ENCODE results near the gene GDPGP1.
A peak's percentile ranks its signal among the peaks of the same experiment; 100 is the strongest.
"Not testable (repeated sequence)": the region's sequence is repeated elsewhere in the genome, so short reads cannot be mapped to it uniquely, and the experiment has no call there.

Gene GDPGP1

GRCh38 chr15:90234096-90234988 lies at the start of gene GDPGP1:
TSS of gene GDPGP1 (plus strand) at chr15:90234209. CDS start at chr15:90240909, 6,700 bp downstream.
- DNase-seq, result no peak

- peak; percentile 68 for DNase-seq
Measured at GRCh38 chr15:90184786-90185704, 49.0 kb upstream of the GDPGP1 start.

GRCh38 chr15:90187257-90187868 lies 46.6 kb upstream of the GDPGP1 start:
- no peak for DNase-seq

GRCh38 chr15:90188065-90188464 lies 45.9 kb upstream of the GDPGP1 start:
- DNase-seq, result not testable (repeated sequence)

GRCh38 chr15:90188914-90189748 lies 44.9 kb upstream of the GDPGP1 start:
- DNase-seq, result no peak

- no peak for DNase-seq
Measured at GRCh38 chr15:90189781-90190467, 44.1 kb upstream of the GDPGP1 start.

GRCh38 chr15:90190606-90191343 lies 43.2 kb upstream of the GDPGP1 start:
- DNase-seq, result no peak

- no peak for DNase-seq
Measured at GRCh38 chr15:90191344-90191687, 42.7 kb upstream of the GDPGP1 start.

- DNase-seq, result peak; percentile 33
Measured at GRCh38 chr15:90191794-90192509, 42.1 kb upstream of the GDPGP1 start.

- DNase-seq, result no peak
Measured at GRCh38 chr15:90192961-90193786, 40.8 kb upstream of the GDPGP1 start.

- no peak for DNase-seq
Measured at GRCh38 chr15:90194655-90195054, 39.4 kb upstream of the GDPGP1 start.

- DNase-seq, result no peak
Measured at GRCh38 chr15:90200534-90201129, 33.4 kb upstream of the GDPGP1 start.

- peak; percentile 73 for DNase-seq
Measured at GRCh38 chr15:90201130-90201943, 32.7 kb upstream of the GDPGP1 start, which contains the start of gene SEMA4B. TSS of gene SEMA4B (plus strand) at chr15:90201330. CDS start at chr15:90201579, 249 bp downstream.

GRCh38 chr15:90201944-90202375 lies 32.0 kb upstream of the GDPGP1 start:
- no peak for DNase-seq

GRCh38 chr15:90202929-90203328 lies 31.1 kb upstream of the GDPGP1 start:
- DNase-seq, result no peak

GRCh38 chr15:90203473-90203872 lies 30.5 kb upstream of the GDPGP1 start:
- no peak for DNase-seq

GRCh38 chr15:90203922-90204321 lies 30.1 kb upstream of the GDPGP1 start:
- no peak for DNase-seq

Measured in CD4-positive, alpha-beta T cell treated with Interleukin-21 for 1 hour (primary cell).